Panc1 (cell line): ENCODE data around the gene B3GALT4. TPM values are rescaled to one million over a fixed set of nuclear protein-coding genes. Genes with fewer than 3 reads are reported as not detected.

Experiments used
- ATAC-seq: fragments of 200-7000 bp; cut with Tn5 transposase; 2 replicates; pipeline ENCODE4 v1.9.1; 2020; ENCODE audit warnings: mild to moderate bottlenecking, moderate library complexity
- BruUV-seq: library from RNA; stranded (reverse); fragments of 400-500 nt; replicated peaks from 2 replicates; lab custom pipeline; 2021; lab: Mats Ljungman, UMichigan
- CTCF ChIA-PET: fragments of 300-600 bp; sonication (Branson Sonifier 250); formaldehyde crosslinking; loops from one replicate; lab custom pipeline; 2022; ENCODE audit warnings: antibody characterized with exemption; lab: Charles Lee
- POLR2A ChIA-PET: fragments of 300-600 bp; sonication (Branson Sonifier 250); formaldehyde crosslinking; loops from one replicate; lab custom pipeline; 2022; ENCODE audit warnings: antibody characterized with exemption; lab: Charles Lee
- DNase-seq: peaks from one replicate; pipeline ENCODE4 v3.0.0-alpha.2; 2010; ENCODE audit warnings: low read depth, low spot score
- H3K27ac ChIP-seq: 2 replicates; pipeline ENCODE4 v1.5.1; 2011; ENCODE audit warnings: mild to moderate bottlenecking, low read length, inconsistent platforms
- H3K27me3 ChIP-seq: fragments of 200-500 bp; sonication (Bioruptor generic); 2 replicates; pipeline ENCODE4 v1.6.0; 2014; ENCODE audit warnings: low read length, inconsistent platforms; ENCODE audit not compliant: control insufficient read depth, insufficient read depth
- H3K36me3 ChIP-seq: fragments of 200-500 bp; sonication (Bioruptor generic); 2 replicates; pipeline ENCODE4 v1.5.1; 2014; ENCODE audit warnings: inconsistent platforms, mild to moderate bottlenecking, low read length, moderate library complexity; ENCODE audit not compliant: control insufficient read depth, insufficient read depth
- H3K4me1 ChIP-seq: 2 replicates; pipeline ENCODE4 v1.5.1; 2011; ENCODE audit warnings: inconsistent platforms, mild to moderate bottlenecking, low read length, moderate library complexity; ENCODE audit not compliant: control insufficient read depth, insufficient read depth
- H3K4me3 ChIP-seq, 2 experiments: 2 replicates each; pipeline ENCODE4 v1.5.1; 2011 to 2012; ENCODE audit warnings: low read depth in 2 of 2, low read length in 2 of 2, mild to moderate bottlenecking in 2 of 2, inconsistent platforms in 1 of 2, moderate library complexity in 1 of 2
- H3K9me3 ChIP-seq: fragments of 200-500 bp; sonication (Bioruptor generic); 2 replicates; pipeline ENCODE4 v1.5.1; 2014; ENCODE audit warnings: low read depth, mild to moderate bottlenecking, inconsistent platforms, low read length, moderate library complexity; ENCODE audit not compliant: control insufficient read depth, insufficient read depth
- POLR2AphosphoS5 ChIP-seq: IDR thresholded peaks from 2 replicates; pipeline ENCODE4 v1.6.1; 2012; ENCODE audit warnings: mild to moderate bottlenecking, low read depth, low read length, moderate library complexity
- in situ Hi-C: cut with HindIII; loops from 2 replicates; pipeline ENCODE4 v1.10.0; 2016; ENCODE audit warnings: low sequenced_read_pairs, low pct_unique_long_range_greater_than_20kb
- intact Hi-C: fragments of 100-400 bp; cut with micrococcal nuclease; formaldehyde crosslinking; loops from one replicate; pipeline ENCODE4 v1.10.0; 2022; ENCODE audit not compliant: unreplicated experiment
- total RNA-seq: library from RNA; stranded (reverse); gene quantifications from one replicate; pipeline ENCODE4 v1.2.1, GENCODE V29; 2021; ENCODE audit not compliant: unreplicated experiment
- TF ChIP-seq, protein P1 (sequence below), 2 experiments: IDR thresholded peaks; 2 replicates each; pipeline ENCODE4 v1.6.1; 2011 to 2012; ENCODE audit warnings: low read depth in 2 of 2, control low read depth in 1 of 2, low read length in 1 of 2, mild to moderate bottlenecking in 1 of 2, moderate library complexity in 1 of 2; ENCODE audit not compliant: insufficient read depth in 1 of 2
- TF ChIP-seq, protein P2 (sequence below): fragments of 450-650 bp; IDR thresholded peaks from 2 replicates; pipeline ENCODE4 v1.5.1; 2017; ENCODE audit warnings: mild to moderate bottlenecking

The B3GALT4 gene
- total RNA-seq, 1 experiment from 2014 or later = 6.0 TPM

GRCh38 chr6:33314943-33315792 lies 38.2 kb downstream of the B3GALT4 start:
- H3K27me3 ChIP-seq = no peaks in the 10 kb centered on the region
- ChIA-PET POLR2A (no interaction called here), CTCF (no interaction called here)
- TF ChIP-seq POLR2AphosphoS5 = no peak; the same call in 1 of the 2 replicates
- TF ChIP-seq, protein P1, sequence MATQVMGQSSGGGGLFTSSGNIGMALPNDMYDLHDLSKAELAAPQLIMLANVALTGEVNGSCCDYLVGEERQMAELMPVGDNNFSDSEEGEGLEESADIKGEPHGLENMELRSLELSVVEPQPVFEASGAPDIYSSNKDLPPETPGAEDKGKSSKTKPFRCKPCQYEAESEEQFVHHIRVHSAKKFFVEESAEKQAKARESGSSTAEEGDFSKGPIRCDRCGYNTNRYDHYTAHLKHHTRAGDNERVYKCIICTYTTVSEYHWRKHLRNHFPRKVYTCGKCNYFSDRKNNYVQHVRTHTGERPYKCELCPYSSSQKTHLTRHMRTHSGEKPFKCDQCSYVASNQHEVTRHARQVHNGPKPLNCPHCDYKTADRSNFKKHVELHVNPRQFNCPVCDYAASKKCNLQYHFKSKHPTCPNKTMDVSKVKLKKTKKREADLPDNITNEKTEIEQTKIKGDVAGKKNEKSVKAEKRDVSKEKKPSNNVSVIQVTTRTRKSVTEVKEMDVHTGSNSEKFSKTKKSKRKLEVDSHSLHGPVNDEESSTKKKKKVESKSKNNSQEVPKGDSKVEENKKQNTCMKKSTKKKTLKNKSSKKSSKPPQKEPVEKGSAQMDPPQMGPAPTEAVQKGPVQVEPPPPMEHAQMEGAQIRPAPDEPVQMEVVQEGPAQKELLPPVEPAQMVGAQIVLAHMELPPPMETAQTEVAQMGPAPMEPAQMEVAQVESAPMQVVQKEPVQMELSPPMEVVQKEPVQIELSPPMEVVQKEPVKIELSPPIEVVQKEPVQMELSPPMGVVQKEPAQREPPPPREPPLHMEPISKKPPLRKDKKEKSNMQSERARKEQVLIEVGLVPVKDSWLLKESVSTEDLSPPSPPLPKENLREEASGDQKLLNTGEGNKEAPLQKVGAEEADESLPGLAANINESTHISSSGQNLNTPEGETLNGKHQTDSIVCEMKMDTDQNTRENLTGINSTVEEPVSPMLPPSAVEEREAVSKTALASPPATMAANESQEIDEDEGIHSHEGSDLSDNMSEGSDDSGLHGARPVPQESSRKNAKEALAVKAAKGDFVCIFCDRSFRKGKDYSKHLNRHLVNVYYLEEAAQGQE (IDR thresholded peaks at IDR 0.05; ENCODE audit: insufficient read depth in 1 of 2, low read depth in 2 of 2, low read length in 1 of 2) = 0 out of 4 replicates have a peak, but pooled peaks of 1 of the 2 experiments have one; percentile 21
- intact Hi-C loops = no loop called here
- ATAC-seq (peak; percentile 60), DNase-seq (no peak)
- in situ Hi-C loops = no loop called here
- H3K4me1 ChIP-seq = peaks cover 45% of the 10 kb centered on the region
- H3K4me3 ChIP-seq = peak overlapping the region; percentile 91 to 92
- H3K9me3 ChIP-seq = no peaks in the 10 kb centered on the region
- BruUV-seq = no TSS peak
- peak overlapping the region; percentile 99 for H3K27ac ChIP-seq
- peaks cover 14% of the 10 kb centered on the region for H3K36me3 ChIP-seq

DNA sequence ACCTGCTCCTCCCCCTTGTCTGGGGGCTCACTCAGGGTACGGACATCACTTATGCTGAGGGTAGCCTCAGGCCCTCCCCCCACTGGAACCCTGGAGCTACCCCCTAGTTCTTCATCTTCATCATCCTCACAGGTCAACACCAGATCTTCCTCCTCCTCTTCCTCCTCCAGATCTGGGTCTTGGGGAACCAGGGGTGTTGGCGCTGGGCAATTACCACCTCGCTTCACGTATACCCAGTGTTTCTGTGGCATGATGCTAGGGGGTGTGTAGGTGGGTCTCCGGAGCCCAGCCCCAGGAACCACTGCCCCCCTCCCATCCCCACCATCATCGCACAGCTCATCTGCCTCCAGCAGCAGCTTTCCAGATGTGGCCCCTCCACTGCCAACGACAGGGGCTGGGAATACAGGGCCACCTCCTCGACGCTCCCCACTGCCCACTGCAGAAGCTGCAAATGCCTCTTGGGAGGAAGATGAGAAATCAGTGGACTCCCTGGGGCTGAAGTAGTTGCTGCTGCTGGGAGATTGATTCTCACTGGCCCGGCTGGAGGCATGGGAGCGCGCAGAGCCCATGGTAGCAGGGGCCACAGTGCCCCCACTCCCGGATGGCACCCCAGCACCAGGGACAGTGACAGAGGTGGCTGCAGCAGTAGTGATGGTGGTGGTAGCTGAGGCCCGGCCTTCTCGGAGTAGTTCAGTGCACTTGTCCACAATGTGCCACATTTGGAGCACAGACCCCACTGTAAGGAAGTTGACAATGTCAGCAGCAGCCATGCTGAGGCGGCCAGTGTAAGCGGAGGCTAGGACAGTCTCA lies 39.1 kb downstream of the B3GALT4 start:
- intact Hi-C loops = no loop called here
- peaks cover 16% of the 10 kb centered on the region for H3K36me3 ChIP-seq
- no peaks in the 10 kb centered on the region for H3K9me3 ChIP-seq
- no peak for TF ChIP-seq POLR2AphosphoS5
- TF ChIP-seq, protein P2, sequence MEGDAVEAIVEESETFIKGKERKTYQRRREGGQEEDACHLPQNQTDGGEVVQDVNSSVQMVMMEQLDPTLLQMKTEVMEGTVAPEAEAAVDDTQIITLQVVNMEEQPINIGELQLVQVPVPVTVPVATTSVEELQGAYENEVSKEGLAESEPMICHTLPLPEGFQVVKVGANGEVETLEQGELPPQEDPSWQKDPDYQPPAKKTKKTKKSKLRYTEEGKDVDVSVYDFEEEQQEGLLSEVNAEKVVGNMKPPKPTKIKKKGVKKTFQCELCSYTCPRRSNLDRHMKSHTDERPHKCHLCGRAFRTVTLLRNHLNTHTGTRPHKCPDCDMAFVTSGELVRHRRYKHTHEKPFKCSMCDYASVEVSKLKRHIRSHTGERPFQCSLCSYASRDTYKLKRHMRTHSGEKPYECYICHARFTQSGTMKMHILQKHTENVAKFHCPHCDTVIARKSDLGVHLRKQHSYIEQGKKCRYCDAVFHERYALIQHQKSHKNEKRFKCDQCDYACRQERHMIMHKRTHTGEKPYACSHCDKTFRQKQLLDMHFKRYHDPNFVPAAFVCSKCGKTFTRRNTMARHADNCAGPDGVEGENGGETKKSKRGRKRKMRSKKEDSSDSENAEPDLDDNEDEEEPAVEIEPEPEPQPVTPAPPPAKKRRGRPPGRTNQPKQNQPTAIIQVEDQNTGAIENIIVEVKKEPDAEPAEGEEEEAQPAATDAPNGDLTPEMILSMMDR = no peak
- TF ChIP-seq, protein P1 (IDR thresholded peaks at IDR 0.05; ENCODE audit: insufficient read depth in 1 of 2, low read depth in 2 of 2, low read length in 1 of 2) = peak; percentile 41 to 48; a peak in 2 of 4 replicates
- in situ Hi-C loops = no loop called here
- POLR2A ChIA-PET = no interaction called here
- peak overlapping the region; percentile 99 for H3K27ac ChIP-seq
- H3K4me3 ChIP-seq = no peak overlapping the region
- ATAC-seq (no peak), DNase-seq (no peak)
- H3K4me1 ChIP-seq = peaks cover 53% of the 10 kb centered on the region
- CTCF ChIA-PET = interaction anchor here (0.6 kb wide), 1 partner anchor 29 kb away, joined by 4 read pairs; no protein-coding TSS in a partner anchor
- BruUV-seq = no TSS peak
- H3K27me3 ChIP-seq = no peaks in the 10 kb centered on the region
